B cell (primary cell): ENCODE results near the gene SRRD.

Experiments used
- CTCF ChIP-seq: fragments of 200-600 bp; IDR thresholded peaks from one replicate; pipeline ENCODE4 v1.8.0; 2022; ENCODE audit warnings: antibody characterized with exemption, mild to moderate bottlenecking
- EZH2 ChIP-seq: IDR thresholded peaks from 2 replicates; pipeline ENCODE4 v1.6.1; 2012; ENCODE audit warnings: borderline replicate concordance, low read depth, mild to moderate bottlenecking, moderate library complexity, low read length; ENCODE audit not compliant: insufficient read depth, poor library complexity, severe bottlenecking

- no peak for TF ChIP-seq CTCF
- no peak for TF ChIP-seq EZH2
Measured at GRCh38 chr22:26453216-26453615, 30.5 kb upstream of the SRRD start.
